SU-DHL-6 (cell line): ENCODE measurements around the gene SBK3.

Source experiments
- EZH2phosphoT487 ChIP-seq: fragments of 200-600 bp; sonication (generic), shearing (Covaris generic); conservative IDR thresholded peaks from 2 replicates; pipeline ENCODE4 v1.6.1; 2018; ENCODE audit warnings: mild to moderate bottlenecking, antibody characterized with exemption, low read length, moderate library complexity, mixed read lengths
- TF ChIP-seq, protein P1 (sequence below): fragments of 200-600 bp; sonication (generic); IDR thresholded peaks from one replicate; pipeline ENCODE4 v1.5.1; 2017; ENCODE audit warnings: antibody characterized with exemption, mild to moderate bottlenecking, low read length, moderate library complexity; ENCODE audit not compliant: insufficient read depth, poor library complexity, severe bottlenecking

DNA sequence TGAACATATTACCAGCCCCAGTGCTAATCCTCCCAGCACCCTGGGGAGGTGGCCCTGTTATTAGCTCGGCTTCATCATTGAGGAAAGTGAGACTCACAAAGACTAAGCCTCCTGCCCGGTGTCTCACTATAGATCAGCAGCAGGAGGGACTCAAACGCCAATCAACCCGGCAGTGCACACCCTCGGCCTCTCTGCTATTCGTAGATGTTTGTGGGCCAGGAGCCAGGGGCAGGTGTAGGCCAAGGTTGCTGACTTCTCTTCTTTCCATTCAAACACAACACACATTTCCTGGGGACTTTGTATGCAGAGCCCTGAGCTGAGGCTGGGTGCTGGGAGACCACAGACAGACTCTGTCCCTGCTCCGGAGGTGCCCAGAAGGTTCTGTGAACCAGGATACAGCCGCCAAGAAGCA is 9.4 kb upstream of the SBK3 start:
- TF ChIP-seq, protein P1, sequence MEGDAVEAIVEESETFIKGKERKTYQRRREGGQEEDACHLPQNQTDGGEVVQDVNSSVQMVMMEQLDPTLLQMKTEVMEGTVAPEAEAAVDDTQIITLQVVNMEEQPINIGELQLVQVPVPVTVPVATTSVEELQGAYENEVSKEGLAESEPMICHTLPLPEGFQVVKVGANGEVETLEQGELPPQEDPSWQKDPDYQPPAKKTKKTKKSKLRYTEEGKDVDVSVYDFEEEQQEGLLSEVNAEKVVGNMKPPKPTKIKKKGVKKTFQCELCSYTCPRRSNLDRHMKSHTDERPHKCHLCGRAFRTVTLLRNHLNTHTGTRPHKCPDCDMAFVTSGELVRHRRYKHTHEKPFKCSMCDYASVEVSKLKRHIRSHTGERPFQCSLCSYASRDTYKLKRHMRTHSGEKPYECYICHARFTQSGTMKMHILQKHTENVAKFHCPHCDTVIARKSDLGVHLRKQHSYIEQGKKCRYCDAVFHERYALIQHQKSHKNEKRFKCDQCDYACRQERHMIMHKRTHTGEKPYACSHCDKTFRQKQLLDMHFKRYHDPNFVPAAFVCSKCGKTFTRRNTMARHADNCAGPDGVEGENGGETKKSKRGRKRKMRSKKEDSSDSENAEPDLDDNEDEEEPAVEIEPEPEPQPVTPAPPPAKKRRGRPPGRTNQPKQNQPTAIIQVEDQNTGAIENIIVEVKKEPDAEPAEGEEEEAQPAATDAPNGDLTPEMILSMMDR: no peak
- no peak for TF ChIP-seq EZH2phosphoT487
